Measurements from ENCODE around the gene DAZL.
"Not testable (repeated sequence)": the region's sequence is repeated elsewhere in the genome, so short reads cannot be mapped to it uniquely, and the experiment has no call there.

The DAZL gene, protein sequence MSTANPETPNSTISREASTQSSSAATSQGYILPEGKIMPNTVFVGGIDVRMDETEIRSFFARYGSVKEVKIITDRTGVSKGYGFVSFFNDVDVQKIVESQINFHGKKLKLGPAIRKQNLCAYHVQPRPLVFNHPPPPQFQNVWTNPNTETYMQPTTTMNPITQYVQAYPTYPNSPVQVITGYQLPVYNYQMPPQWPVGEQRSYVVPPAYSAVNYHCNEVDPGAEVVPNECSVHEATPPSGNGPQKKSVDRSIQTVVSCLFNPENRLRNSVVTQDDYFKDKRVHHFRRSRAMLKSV

DNA sequence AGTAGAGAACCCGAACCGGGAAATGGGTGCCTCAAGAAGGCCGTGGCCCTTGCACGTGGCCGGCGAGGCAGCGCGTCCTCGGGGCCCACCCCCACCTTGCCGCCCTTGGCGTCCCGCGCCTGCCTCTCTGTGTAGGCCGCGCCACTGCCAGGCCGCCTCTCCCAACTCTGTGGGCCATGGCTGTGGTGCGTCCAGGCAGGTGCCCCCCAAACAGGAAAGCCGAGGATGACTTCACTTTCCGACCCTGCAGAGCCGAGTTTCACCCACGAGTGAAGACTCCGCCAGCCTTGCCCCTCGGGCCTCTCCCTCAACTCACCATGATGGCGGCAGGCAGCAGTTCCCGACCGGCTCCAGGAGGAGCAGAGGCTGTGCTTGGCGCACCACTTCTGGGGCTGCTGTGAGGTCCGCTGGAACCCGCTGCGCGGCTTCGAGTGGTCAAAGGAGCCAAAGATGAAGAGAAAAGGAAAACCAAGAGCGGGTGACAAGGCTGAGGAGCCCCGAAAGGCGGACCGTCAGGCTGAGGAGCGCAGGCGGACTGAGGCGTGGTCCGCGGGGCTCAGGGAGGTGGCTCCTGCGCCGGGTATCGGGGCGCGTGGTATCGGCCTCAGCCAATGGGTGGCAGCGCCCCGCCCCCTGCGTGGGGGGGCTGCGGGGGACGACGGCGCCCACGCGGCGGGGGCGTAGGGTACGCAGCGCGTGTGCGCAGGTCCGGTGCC, at the start of gene DAZL:
TSS of gene DAZL (minus strand) at position 537 of the 716 bp plus-strand sequence. CDS start at position 319, 218 bp downstream.
- no peak for DNase-seq (ENCODE audit: low read depth in 1 of 2, low spot score in 1 of 2)

DNA sequence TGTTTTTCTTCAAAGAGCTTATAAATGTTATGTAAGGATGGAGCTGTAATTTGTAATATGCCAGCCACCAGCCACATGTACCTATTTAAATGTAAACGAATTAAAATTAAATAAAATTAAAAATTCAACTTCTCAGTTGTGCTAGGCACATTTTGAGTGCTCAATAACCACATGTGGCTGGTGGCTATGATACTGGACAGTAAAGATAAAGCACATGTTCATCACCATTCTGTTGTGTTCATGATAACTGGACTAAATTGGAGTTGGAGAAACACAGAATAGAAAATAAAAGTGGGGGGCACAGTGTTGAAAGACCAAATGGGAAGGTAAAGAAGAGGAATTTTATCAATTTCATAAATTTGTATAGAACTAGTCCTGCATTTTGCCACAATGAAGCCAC, 49.8 kb upstream of the DAZL start:
- DNase-seq (ENCODE audit: low read depth in 1 of 2, low spot score in 1 of 2) = no peak

DNA sequence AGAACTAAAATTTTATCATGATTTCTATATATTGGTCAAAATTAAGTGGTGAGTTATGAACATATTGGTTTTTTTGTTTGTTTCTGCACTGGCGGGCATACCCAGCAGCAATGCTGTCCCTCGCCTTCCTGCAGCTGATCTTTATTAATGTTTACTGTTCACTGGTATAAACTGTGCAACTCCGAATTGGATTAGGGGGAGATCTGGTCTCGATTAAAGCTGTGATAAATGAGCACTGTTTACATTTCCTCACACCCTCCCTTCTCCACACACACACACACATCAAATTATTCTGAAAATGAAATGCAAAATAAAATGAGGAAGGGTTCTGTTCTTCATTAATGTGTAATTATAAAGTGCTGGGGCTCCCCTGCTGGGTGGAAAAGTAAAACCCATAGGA, 48.5 kb upstream of the DAZL start:
- no peak for DNase-seq (ENCODE audit: low read depth in 1 of 2, low spot score in 1 of 2)

DNA sequence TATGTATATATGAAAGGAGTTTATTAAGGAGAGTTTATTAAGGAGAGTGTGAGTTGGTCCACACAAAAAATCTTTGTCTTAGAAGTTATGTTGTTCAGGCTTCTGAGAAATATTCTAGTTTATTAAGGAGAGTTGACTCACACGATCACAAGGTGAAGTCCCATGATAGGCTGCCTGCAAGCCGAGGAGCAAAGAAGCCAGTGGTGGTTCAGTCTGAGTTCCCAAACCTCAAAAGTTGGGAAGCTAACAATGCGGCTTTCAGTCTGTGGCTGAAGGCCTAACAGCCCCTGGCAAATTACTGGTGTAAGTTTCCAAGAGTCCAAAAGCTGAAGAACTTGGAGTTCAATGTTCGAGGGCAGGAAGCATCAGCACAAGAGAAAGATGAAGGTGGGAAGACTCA, 42.4 kb upstream of the DAZL start:
- no peak for DNase-seq (ENCODE audit: low read depth in 1 of 2, low spot score in 1 of 2)

DNA sequence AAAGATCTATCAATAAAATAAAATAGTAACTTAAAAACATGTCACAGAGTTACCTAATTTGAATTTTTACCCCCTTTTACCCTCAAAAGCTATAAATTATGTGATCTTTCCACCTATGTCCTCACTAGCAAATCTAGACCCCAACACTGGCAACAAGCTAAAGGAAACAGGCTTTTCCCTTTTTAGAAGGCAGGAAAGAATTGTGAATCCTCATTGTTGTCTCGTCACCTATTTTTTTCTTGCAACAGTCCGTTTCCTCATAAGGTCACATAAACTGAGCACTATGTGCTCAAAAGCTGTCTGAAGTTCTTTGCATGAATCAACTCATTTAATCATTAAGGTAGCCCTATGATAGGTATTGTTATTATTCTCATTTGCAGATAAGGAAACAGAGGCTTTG, 34.6 kb upstream of the DAZL start:
- DNase-seq (ENCODE audit: low read depth in 1 of 2, low spot score in 1 of 2) = no peak

DNA sequence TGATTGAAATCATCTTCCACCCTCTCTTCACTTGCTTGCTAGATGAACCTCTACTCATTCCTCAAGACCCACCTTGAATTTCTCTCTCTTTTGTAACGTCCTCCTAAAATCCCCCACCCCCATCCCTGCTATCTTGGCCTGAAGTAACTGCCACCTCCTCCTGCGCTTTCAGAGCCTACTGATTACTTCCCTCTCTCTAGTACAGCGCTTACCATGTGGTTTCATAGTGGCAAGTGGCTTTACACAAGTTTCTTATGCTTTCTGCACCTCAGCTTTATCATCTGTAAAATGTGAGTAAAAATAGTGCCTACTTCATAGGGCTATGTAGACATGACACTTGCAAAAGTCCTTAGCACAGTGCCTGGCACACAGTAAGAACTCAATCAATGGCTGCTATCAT, 28.7 kb upstream of the DAZL start:
- DNase-seq (ENCODE audit: low read depth in 1 of 2, low spot score in 1 of 2) = no peak

DNA sequence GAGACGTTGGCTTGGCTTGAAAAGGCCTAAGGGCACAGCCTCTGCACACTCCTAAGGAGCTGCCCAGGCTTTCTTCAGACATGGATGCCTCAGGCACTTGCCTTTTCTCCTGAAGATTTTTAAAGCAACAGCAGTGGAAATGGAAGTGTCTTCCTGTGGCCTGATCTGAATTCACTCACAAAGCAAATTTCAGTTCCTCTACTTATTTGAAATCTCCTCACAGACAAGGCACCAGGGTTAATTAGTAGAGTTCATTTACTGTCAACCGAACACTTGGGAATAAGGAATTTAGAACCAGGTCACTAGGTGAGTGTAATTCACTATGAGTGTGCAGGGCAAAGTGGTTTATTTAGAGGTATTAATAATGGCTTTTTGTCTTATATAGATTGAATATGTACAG, 27.2 kb upstream of the DAZL start:
- no peak for DNase-seq (ENCODE audit: low read depth in 1 of 2, low spot score in 1 of 2)

DNA sequence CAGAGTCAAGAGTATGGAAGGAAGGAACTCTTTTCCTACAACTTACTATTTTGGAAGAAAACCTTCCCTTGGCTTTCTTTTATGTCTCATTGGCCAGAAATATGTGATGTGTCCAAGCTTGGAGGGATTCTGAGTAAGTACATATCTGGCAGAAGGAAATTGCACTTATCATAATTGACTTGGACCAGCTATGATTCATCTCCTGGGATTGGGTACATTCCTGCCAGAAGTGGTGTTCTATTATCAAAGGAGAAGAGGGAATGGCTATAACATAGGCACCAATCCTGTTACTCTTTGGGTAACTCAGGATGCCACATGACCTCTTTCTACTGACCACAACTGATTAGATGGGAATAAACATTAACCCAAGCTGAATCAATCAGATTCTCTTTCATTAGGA, 13.5 kb upstream of the DAZL start:
- DNase-seq (ENCODE audit: low read depth in 1 of 2, low spot score in 1 of 2) = no peak

DNA sequence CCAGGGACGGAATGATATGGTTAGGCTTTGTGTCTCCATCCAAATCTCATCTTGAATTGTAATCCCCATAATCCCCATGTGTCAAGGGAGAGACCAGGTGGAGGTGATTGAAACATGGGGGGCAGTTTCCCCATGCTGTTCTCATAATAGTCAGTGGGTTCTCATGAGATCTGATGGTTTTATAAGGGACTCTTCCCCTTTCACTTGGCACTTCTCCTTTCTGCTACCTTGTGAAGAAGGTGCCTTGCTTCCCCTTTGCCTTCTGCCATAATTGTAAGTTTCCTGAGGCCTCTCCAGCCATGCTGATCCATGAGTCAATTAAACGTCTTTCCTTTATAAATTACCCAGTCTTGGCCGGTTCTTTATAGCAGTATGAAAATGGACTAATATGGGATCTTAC, 11.9 kb upstream of the DAZL start:
- not testable (repeated sequence) for DNase-seq (ENCODE audit: low read depth in 1 of 2, low spot score in 1 of 2)

DNA sequence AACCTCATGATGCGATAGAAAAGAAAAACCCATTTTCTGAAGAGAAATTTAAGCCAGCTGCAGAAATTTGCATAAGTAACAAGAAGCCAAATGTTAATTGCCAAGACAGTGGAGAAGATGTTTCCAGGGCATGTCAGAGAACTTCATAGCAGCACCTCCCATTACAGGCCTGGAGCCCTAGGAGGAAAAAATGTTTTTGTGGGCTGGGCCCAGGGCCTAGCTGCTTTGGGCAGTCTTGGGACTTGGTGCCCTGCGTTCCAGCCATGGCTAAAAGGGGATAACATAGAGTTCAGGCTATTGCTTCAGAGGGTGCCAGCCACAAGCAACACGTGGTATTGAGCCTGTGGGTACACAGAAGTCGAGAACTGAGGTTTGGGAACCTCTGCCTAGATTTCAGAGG, 10.9 kb upstream of the DAZL start:
- DNase-seq (ENCODE audit: low read depth in 1 of 2, low spot score in 1 of 2) = no peak

DNA sequence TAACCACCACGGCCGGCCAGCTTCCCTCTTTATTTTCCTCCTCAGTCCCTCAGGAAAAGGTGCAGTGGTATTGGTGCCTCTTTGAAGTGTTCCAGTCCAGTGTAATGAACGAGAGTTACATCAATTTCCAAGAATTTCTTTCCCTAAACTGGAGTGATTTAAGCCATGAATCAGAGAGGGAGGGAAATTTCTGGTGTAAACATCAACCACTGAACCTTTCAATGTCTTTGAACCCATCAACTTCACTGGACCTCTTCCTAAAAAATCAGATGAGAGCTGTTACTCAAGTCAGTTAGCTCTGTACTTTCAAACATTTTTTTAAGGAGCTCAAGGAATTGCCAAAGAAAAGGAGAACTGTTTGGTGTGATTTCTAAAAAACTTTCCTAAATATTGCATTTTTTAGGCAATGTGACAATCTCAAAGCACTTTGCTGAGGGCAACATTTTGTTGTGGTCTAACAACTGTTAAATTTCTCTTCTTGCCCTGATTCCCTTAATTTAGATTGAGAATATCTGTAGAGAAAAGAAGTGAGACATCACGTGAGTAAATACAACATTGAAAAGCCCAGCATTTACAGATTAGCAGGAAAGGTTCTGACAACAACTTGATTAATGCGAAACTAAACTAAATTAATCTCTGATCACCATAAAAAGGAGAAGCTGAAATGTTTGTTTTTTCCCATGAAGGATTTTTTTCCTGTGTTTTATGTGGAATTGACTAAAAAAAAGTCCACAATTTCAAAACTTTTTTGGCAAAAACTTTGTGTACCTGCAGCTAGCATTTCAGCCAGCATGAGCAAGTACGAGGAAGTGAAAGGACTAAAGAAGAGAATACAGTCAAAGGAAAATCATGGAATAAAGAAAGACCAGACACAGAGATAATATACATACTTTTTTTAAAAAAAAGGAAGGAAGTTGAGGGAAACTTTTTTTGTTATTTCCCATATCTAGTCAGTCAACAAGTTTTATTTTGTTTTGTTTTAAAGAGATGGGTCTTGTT, 9.1 kb upstream of the DAZL start:
- no peak for DNase-seq (ENCODE audit: low read depth in 1 of 2, low spot score in 1 of 2)

DNA sequence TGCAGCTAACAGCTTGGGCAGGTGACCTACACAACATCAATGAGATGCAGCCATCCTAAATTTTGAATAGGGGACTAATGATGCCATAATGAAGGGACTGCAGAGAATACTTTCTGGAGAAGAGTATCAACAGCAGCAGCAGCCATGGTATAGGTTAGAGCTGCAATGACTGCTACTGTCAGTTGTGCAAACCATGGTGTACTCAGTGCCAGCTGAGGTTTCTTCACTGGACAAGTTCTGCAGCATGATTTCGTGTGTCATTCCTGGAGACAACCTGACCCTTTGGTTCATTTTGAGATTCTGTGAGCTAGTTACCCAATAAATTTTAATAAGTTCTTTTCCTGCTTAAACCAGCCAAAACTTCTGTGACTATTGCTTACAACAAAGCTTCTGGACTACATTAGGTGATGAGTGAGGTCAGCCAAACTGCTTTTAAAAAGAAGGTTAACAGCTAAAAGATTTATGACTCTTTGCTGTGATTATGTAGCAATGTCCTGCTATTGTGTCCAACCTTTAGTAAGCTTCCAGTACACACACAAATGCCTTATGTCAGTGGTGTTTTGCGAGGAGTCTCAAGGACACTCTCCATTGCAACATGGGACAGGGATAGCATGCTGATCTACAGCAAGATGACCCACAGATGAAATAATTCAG, 4.8 kb upstream of the DAZL start:
- no peak for DNase-seq (ENCODE audit: low read depth in 1 of 2, low spot score in 1 of 2)

DNA sequence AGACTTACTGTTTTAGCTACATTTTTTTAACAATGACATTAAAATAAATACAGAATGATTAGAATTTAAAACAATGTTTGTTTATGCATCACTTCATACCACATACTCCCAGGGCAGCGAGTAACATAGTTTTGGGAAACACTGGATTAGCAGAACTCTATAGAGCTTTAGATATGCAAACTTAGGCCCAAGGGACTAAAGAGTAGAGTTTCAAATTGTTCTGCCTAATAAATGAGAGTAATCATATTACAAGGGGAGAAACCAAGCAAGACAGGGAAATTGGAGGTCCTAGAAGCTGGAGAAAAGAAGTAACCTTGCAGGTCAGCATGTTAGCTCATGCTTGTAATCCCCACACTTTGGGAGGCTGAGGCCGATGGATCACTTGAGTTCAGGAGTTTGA, 3.6 kb upstream of the DAZL start:
- DNase-seq (ENCODE audit: low read depth in 1 of 2, low spot score in 1 of 2) = no peak

DNA sequence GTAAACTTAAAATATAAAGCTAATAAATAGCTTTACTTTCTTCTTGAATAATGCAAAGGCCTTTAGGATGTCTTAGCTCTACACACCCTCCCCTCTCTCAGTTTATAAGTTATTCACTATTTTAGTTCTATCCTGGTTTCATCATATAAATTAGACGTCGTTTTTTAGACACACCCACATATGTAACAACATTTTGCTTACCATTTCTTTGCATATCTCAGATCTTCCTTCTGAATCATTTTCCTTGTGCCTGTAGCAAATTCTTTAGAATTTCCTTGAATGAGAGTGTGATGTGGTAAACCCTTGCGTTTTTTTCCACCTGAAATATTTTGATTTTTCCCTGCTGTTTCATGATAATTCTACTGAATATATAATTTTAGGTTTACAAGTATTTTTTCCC, 2.5 kb upstream of the DAZL start:
- no peak for DNase-seq (ENCODE audit: low read depth in 1 of 2, low spot score in 1 of 2)

DNA sequence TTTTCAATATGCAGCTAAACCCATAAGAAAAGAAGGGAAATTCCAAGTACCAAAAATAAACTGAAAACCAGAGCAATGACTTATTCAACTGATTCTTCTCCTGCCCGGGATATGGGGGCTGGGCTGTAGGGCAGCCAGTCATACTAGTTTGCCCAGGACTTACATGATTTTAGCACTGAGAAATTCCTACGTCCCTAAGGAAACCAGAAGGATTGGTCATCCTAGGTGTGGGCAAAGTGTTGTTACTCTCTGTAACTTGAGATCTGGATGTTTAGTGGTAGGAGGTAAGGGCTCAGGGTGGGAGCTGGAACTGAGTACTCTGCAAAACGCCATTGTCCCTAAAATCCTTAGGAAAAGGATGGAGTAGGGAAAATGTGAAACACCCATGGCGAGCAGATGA, 1.2 kb upstream of the DAZL start:
- DNase-seq (ENCODE audit: low read depth in 1 of 2, low spot score in 1 of 2) = no peak

DNA sequence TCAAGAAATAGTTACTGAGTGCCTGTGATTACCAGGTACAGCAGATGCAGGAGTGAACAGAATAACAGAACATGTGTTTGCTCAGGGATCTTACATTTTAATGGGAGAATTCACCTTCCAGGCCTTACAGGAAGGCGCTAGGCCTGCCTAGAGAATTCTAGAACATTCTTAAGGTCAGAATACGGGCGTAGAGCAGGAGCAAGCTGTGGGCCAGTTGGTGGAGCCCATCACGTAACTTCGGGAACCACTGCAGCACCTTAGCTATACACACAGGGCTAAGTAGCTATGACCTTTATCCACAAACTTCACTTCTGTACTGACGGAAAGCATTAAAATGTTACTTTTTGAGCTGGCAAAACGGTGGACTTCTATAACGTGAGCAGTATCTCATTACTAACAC, 743 bp upstream of the DAZL start:
- no peak for DNase-seq (ENCODE audit: low read depth in 1 of 2, low spot score in 1 of 2)

DNA sequence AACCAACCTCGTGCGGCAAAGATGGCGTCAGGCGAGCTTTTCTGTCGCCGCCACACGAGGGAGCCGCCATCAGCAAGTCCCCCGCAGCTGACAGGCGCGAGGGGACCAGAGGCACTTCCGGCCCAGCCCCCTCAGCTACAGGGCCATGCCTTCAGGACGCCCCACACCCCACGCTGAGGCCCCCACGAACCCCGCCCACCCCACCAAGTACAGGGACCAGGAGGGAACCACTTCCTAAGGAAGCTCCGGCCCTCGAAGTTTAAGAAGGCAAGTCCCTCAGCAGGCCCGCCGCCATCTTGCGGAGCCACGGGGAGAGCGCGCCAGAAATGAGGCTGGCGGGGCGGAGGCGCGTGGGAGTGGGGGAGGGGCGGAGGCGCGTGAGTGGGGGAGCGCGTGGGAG, 790 bp downstream of the DAZL start:
- no peak for DNase-seq (ENCODE audit: low read depth in 1 of 2, low spot score in 1 of 2)

DNA sequence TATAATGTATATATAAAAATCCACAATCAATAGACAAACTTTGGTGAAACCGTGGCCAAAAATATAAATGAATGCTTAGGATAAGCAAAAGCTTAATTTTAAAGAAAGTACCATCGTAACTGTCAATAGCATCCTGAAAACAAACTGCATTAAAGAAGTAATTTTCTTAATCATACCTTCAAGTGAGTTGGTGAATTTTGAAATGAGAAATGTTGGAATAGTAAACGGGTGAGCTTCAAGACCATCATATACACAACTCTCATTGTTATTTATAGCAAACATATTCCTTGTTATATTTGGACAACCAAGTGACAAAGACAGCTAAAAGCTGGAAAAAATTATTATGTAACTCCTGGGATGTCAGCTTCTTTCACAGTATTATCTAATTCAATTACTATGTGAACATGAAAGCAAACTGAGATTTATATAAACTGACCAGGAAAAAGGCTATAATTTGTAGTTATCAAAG, 3.7 kb downstream of the DAZL start:
- DNase-seq (ENCODE audit: low read depth in 1 of 2, low spot score in 1 of 2) = no peak

DNA sequence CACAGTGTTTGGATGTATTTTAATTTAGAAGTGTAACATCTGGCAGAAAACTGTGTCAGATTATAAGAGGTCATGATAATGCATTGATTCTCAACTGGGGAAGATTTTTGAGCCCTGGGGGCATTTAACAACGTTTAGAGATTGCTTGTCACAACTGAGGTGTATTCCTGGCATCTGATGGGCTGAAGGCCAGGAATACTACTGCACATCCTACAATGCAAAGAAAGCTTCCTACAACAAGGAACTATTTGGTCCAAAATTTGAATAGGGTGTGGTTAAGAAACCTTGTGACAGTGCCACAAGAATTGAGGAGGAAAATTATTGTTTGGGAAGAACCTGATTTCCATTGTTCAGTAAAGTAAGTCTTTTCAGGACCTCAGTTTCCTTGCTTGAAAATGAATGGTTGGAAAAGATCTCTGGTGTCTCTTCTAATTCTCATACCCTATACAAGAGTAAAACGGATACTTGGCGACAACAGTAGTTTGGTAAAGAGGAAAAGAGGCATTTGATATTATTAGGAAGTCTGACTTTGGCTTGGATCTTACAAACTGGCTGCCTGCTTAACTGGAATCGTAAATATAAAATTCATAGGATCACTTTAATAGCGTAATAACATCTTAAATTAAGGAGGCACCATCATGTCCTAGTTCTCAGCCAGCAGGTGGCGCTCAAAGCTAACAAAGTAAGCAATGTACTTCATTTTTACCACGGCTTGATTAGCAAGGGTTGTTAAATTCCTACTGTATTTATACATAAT, 4.3 kb downstream of the DAZL start:
- peak; percentile 62 to 76 for DNase-seq (ENCODE audit: low read depth in 1 of 2, low spot score in 1 of 2)

DNA sequence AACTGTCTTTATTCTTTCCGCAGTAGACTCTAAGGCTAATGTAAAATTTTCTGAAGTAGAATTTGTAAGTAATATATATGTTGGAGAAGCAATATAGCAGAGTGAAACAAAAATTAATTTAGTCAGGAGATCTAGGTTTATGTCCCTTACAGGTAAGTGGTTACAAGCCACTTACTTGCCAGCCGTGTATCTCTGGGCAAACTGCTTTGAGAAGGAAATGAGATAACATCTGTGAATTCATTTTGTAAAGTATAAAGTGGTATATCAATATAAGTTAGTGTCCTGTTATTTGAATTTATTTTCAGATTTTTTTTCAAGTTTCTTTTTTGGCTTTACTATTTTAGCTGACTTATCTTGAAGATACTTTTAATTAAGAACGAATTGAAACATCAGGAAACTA, 5.5 kb downstream of the DAZL start:
- DNase-seq (ENCODE audit: low read depth in 1 of 2, low spot score in 1 of 2) = no peak
